ENCODE measurements around the gene SLC9A9.

SLC9A9 gene

DNA sequence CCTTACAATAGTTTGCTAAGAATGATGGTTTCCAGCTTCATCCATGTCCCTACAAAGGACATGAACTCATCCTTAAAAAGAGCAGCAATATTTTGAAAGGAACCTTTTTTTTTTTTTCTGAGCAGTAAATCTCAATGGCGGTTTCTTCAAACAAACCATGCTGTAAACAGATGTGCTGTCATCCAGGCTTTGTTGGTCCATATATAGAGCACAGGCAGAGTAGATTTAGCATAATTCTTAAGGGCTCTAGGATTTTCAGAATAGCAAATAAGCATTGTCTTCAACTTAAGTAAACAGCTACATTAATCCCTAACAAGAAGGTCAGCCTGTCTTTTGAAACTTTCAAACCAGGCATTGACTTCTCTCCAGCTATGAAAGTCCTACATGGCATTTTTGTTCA, 334.2 kb downstream of the SLC9A9 start:
- CTCF ChIA-PET: interaction anchor here (1.3 to 2.2 kb wide), 5 partner anchors 13 to 45 kb away, joined by 3 to 8 read pairs (median 3); no protein-coding TSS in a partner anchor
- POLR2A ChIA-PET: no interaction called here
- TF ChIP-seq, protein P1, sequence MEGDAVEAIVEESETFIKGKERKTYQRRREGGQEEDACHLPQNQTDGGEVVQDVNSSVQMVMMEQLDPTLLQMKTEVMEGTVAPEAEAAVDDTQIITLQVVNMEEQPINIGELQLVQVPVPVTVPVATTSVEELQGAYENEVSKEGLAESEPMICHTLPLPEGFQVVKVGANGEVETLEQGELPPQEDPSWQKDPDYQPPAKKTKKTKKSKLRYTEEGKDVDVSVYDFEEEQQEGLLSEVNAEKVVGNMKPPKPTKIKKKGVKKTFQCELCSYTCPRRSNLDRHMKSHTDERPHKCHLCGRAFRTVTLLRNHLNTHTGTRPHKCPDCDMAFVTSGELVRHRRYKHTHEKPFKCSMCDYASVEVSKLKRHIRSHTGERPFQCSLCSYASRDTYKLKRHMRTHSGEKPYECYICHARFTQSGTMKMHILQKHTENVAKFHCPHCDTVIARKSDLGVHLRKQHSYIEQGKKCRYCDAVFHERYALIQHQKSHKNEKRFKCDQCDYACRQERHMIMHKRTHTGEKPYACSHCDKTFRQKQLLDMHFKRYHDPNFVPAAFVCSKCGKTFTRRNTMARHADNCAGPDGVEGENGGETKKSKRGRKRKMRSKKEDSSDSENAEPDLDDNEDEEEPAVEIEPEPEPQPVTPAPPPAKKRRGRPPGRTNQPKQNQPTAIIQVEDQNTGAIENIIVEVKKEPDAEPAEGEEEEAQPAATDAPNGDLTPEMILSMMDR (IDR thresholded peaks at IDR 0.05; ENCODE audit: control extremely low read depth, extremely low read depth, low read depth, missing control alignments): no peak
- DNase-seq (ENCODE audit: extremely low spot score): no peak

DNA sequence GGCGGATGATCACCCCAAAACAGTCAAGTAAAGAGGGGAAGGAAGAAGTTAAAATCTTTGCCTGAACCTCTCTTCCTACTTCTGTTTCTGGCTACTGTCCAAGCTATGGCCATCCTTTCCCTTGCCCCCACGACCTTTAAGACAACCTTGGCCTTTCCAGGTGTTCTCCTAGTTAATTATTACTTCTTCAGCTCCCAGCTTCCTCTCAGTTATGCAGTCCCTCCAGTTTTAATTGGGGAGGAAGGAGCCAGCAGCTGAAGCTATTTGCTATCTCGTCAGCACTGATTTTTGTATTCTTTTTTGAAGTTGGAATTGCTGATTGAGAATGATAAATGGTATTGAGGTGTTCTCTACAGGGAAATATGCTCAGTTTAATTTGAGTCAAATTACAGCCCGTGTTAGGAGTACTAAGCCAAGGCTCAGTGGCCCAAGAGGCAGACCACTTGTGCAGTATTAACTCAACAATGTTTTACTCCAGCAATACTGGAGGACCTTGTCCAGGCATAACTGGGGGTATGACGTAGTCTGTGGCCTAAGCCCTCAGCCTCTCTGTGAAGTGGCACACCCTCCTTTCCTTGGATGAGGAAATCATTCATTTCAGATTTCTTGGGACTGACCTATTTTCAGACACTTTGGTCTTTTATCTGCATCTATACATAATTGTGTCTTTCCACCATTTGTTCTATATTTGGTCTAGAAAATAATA, 336.9 kb downstream of the SLC9A9 start:
- no peak for DNase-seq (ENCODE audit: extremely low spot score)
- POLR2A ChIA-PET: no interaction called here
- CTCF ChIA-PET: no interaction called here
- TF ChIP-seq, protein P1 (IDR thresholded peaks at IDR 0.05; ENCODE audit: control extremely low read depth, extremely low read depth, low read depth, missing control alignments): no peak

DNA sequence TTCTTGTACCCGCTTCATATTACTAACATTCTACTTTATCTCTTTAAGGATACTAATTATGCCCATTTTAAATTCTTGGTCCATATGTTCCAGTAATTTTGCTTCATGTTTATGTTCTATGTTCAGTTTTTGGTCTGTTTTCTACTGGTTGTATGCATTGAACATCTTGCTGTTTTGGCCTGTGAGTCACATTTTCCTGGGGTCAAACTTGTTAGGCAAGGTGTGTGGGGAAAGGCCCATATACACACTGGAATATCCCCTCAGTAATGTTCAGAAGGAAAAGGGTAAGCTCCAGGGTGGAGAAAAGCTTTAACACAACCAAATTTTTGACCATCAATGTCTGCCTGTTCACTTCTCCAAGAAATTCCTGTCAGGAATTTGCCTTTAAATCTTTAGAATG, 337.7 kb downstream of the SLC9A9 start:
- ChIA-PET CTCF (no interaction called here), POLR2A (no interaction called here)
- TF ChIP-seq, protein P1 (IDR thresholded peaks at IDR 0.05; ENCODE audit: control extremely low read depth, extremely low read depth, low read depth, missing control alignments): no peak
- DNase-seq (ENCODE audit: extremely low spot score): no peak

DNA sequence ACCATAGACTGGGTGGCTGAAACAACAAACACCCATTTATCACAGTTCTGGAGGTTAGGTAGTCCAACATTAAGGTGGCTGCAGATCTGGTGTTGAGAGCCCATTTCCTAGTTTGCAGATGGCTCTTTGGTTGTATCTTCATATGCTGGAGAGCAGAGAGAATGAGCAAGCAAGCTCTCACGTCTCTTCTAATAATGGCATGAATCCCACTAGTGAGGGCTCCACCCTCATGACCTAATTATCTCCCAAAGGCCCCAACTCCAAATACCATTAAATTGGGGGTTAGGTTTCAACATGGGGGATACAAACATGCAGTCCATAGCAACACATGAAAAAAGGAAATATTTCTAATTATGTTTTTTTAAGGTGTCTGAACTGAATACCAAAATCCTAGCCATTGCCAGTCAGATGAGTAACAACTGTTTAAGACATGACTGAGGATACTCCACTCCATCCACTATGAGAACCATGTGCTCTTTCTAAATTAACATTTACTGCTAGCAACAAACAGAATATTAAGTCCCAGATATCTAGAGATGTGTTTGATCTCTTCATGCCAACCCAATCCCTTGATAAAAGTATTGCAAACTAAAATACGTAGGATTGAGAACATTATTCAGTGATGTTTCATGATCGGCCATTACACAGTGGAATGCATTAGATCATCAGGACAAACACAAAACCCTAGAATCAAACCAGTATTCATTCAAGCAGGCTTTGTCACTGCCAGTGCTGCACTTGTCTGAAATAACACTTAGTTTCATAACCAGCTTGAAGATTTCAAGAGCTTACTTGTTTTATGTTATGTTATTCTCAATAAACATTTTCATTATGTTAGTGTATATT, 340.3 kb downstream of the SLC9A9 start:
- TF ChIP-seq, protein P1 (IDR thresholded peaks at IDR 0.05; ENCODE audit: control extremely low read depth, extremely low read depth, low read depth, missing control alignments): no peak
- ChIA-PET CTCF (interaction anchor here (1.3 kb wide), 1 partner anchor 167 kb away, joined by 5 read pairs; no protein-coding TSS in a partner anchor), POLR2A (no interaction called here)
- DNase-seq (ENCODE audit: extremely low spot score): no peak

DNA sequence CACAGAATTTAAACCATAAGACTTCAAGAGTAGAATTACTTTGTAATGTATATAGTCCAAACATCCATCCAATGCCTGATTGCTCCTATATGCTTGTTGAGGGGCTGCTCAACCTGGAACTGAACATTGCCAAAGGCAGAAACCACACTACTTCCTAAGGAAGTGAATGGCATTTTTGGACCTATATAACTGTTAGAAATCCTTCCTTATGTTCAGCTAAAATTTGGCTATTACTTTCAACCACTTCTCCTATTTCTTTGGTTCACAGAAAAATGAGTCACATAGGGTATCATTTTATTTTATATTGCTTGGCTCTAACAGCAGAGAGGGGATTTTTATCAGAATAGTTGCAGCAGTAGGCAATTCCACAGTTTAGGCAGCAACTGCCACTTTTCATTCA, 342.1 kb downstream of the SLC9A9 start:
- DNase-seq (ENCODE audit: extremely low spot score): no peak
- TF ChIP-seq, protein P1 (IDR thresholded peaks at IDR 0.05; ENCODE audit: control extremely low read depth, extremely low read depth, low read depth, missing control alignments): no peak
- ChIA-PET CTCF (interaction anchor here (1.3 to 1.7 kb wide), 2 partner anchors 20 to 169 kb away, joined by 3 to 5 read pairs; no protein-coding TSS in a partner anchor), POLR2A (no interaction called here)

DNA sequence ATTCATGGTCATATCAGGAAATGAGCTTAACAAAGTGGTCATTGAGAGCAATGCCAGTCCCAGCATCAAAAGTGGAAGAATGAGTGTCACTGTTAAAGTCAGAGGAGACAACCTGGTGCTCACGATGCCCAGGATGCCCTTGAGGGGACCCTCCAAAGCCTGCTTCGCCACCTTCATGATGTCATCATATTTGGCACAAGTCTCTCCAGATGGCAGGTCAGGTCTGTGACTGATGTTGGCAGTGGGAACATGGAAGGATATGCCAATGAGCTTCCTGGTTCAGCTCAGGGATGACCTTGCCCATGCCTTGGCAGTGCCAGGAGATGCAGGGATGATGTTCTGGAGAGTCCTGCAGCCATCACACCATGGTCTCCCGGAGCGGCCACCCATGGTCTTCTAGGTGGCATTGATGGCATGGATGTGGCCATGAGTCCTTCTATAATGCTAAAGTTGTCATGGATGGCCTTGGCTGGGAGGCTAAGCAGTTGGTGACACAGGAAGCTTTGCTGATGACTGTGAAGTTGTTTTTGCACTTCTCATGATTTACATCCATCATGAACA, 344.9 kb downstream of the SLC9A9 start:
- ChIA-PET POLR2A (no interaction called here), CTCF (interaction anchor here (1.0 to 2.7 kb wide), 3 partner anchors 12 to 106 kb away, joined by 3 to 6 read pairs (median 4); no protein-coding TSS in a partner anchor)
- TF ChIP-seq, protein P1 (IDR thresholded peaks at IDR 0.05; ENCODE audit: control extremely low read depth, extremely low read depth, low read depth, missing control alignments): no peak
- DNase-seq (ENCODE audit: extremely low spot score): no peak
